HCT116 (cell line): ENCODE measurements around the gene NINJ1. TPM values are rescaled to one million over a fixed set of nuclear protein-coding genes. Genes with fewer than 3 reads are reported as not detected.

Experiments
- ATAC-seq: fragments of 200-7000 bp; cut with Tn5 transposase; 2 replicates; pipeline ENCODE4 v1.9.1; 2020; ENCODE audit warnings: mild to moderate bottlenecking, moderate library complexity
- BruUV-seq: library from RNA; stranded (reverse); fragments of 400-500 nt; replicated peaks from 2 replicates; lab custom pipeline; 2021; lab: Mats Ljungman, UMichigan
- CTCF ChIA-PET: fragments of 300-600 bp; sonication (Branson Sonifier 250); formaldehyde crosslinking; loops from one replicate; lab custom pipeline; 2021; ENCODE audit warnings: antibody characterized with exemption; lab: Charles Lee
- POLR2A ChIA-PET: fragments of 300-600, 350-600 bp; sonication (Branson Sonifier 250); formaldehyde crosslinking; loops from one replicate; lab custom pipeline; 2021; ENCODE audit warnings: antibody characterized with exemption; lab: Charles Lee
- RAD21 ChIA-PET, 2 experiments: fragments of 300-600 bp; sonication (Branson Sonifier 250); formaldehyde crosslinking; loops; one replicate each; lab custom pipeline; 2023; ENCODE audit warnings: low total read pairs in 2 of 2; ENCODE audit not compliant: uncharacterized antibody in 2 of 2, unreplicated experiment in 2 of 2, low non-redundant PET in 1 of 2; lab: Charles Lee
- DNase-seq: peaks from one replicate; pipeline ENCODE4 v3.0.0-alpha.2; 2010; ENCODE audit warnings: low read depth, low spot score
- H2AFZ ChIP-seq: fragments of 200-600 bp; shearing (Covaris generic), sonication (generic); 2 replicates; pipeline ENCODE4 v1.6.1; 2017; ENCODE audit warnings: low read depth, mixed run types, mixed read lengths, antibody characterized with exemption, low read length; ENCODE audit not compliant: poor library complexity, severe bottlenecking
- H3K27ac ChIP-seq: 2 replicates; pipeline ENCODE4 v1.5.1; 2012; ENCODE audit warnings: low read depth, low read length
- H3K27me3 ChIP-seq: fragments of 200-600 bp; sonication (generic); 2 replicates; pipeline ENCODE4 v1.6.1; 2016; ENCODE audit warnings: mixed run types, low read length, mixed read lengths; ENCODE audit not compliant: insufficient read depth
- H3K36me3 ChIP-seq, 2 experiments: fragments of 200-500 bp in 1 of 2; fragments of 200-600 bp in 1 of 2; sonication (Bioruptor generic) in 1 of 2; sonication (generic) in 1 of 2; 2 replicates each; pipeline versions ENCODE4 v1.5.1 to v1.6.1; 2014 to 2016; ENCODE audit warnings: low read length in 2 of 2, inconsistent platforms in 1 of 2, mixed read lengths in 1 of 2, mixed run types in 1 of 2; ENCODE audit not compliant: insufficient read depth in 2 of 2, control insufficient read depth in 1 of 2
- H3K4me1 ChIP-seq, 2 experiments: fragments of 200-600 bp in 1 of 2; sonication (generic) in 1 of 2; 2 replicates each; pipeline versions ENCODE4 v1.5.1 to v1.6.1; 2012 to 2017; ENCODE audit warnings: low read length in 2 of 2, inconsistent platforms in 1 of 2, mild to moderate bottlenecking in 1 of 2, mixed read lengths in 1 of 2, mixed run types in 1 of 2, moderate library complexity in 1 of 2; ENCODE audit not compliant: insufficient read depth in 2 of 2, control insufficient read depth in 1 of 2
- H3K4me2 ChIP-seq: fragments of 200-600 bp; sonication (generic); 2 replicates; pipeline ENCODE4 v1.6.1; 2017; ENCODE audit warnings: mixed run types, low read length, mixed read lengths
- H3K4me3 ChIP-seq, 2 experiments: fragments of 200-600 bp in 1 of 2; sonication (generic) in 1 of 2; replicated peaks in 1 of 2; 2 replicates each; pipeline ENCODE4 v1.5.1; 2011 to 2016; ENCODE audit warnings: low read length in 2 of 2, control low read depth in 1 of 2, low read depth in 1 of 2, mild to moderate bottlenecking in 1 of 2, mixed read lengths in 1 of 2, mixed run types in 1 of 2
- H3K79me2 ChIP-seq: fragments of 200-600 bp; sonication (generic); 2 replicates; pipeline ENCODE4 v1.6.1; 2017; ENCODE audit warnings: mild to moderate bottlenecking, mixed run types, low read length, moderate library complexity, mixed read lengths; ENCODE audit not compliant: insufficient read depth
- H3K9ac ChIP-seq: fragments of 200-600 bp; sonication (generic); 2 replicates; pipeline ENCODE4 v1.6.1; 2016; ENCODE audit warnings: low read length, mixed read lengths
- H3K9me2 ChIP-seq: fragments of 200-600 bp; sonication (generic), shearing (Covaris generic); 2 replicates; pipeline ENCODE4 v1.6.1; 2017; ENCODE audit warnings: mixed run types, mild to moderate bottlenecking, moderate library complexity; ENCODE audit not compliant: insufficient read depth
- H3K9me3 ChIP-seq, 2 experiments: fragments of 200-500 bp in 1 of 2; fragments of 200-600 bp in 1 of 2; sonication (Bioruptor generic) in 1 of 2; sonication (generic) in 1 of 2; 2 replicates each; pipeline ENCODE4 v1.6.1; 2014 to 2017; ENCODE audit warnings: low read length in 2 of 2, mixed read lengths in 2 of 2, inconsistent platforms in 1 of 2, low read depth in 1 of 2, mild to moderate bottlenecking in 1 of 2, mixed run types in 1 of 2, moderate library complexity in 1 of 2; ENCODE audit not compliant: control insufficient read depth in 1 of 2, insufficient read depth in 1 of 2
- H4K20me1 ChIP-seq: fragments of 200-600 bp; sonication (generic), shearing (Covaris generic); 2 replicates; pipeline ENCODE4 v1.6.1; 2017; ENCODE audit warnings: mixed run types, mild to moderate bottlenecking, moderate library complexity; ENCODE audit not compliant: insufficient read depth
- CBX3 ChIP-seq: IDR thresholded peaks from 2 replicates; pipeline ENCODE4 v1.6.1; 2012; ENCODE audit warnings: low read depth
- EGR1 ChIP-seq: IDR thresholded peaks from 2 replicates; pipeline ENCODE4 v1.6.1; 2012; ENCODE audit warnings: low read depth
- ELF1 ChIP-seq: IDR thresholded peaks from 2 replicates; pipeline ENCODE4 v1.6.1; 2012; ENCODE audit warnings: low read depth, borderline replicate concordance
- EZH2 ChIP-seq: fragments of 200-600 bp; sonication (generic); IDR thresholded peaks from 2 replicates; pipeline ENCODE4 v1.6.1; 2017; ENCODE audit warnings: antibody characterized with exemption, mixed run types
- POLR2A ChIP-seq: IDR thresholded peaks from 2 replicates; pipeline ENCODE4 v1.7.0; 2011; ENCODE audit warnings: borderline replicate concordance; ENCODE audit not compliant: insufficient read depth, insufficient read length; ENCODE audit errors: extremely low read depth
- POLR2AphosphoS5 ChIP-seq: IDR thresholded peaks from 2 replicates; pipeline ENCODE4 v1.6.1; 2011; ENCODE audit warnings: mild to moderate bottlenecking, low read depth, low read length, moderate library complexity
- RAD21 ChIP-seq: IDR thresholded peaks from 2 replicates; pipeline ENCODE4 v1.6.1; 2012; ENCODE audit warnings: low read depth, mild to moderate bottlenecking
- YY1 ChIP-seq: IDR thresholded peaks from 2 replicates; pipeline ENCODE4 v1.6.1; 2011; ENCODE audit warnings: low read length, low read depth, moderate library complexity, mild to moderate bottlenecking; ENCODE audit not compliant: insufficient replicate concordance; ENCODE audit errors: extremely low read depth
- ZFX ChIP-seq: fragments of 450-650 bp; IDR thresholded peaks from 2 replicates; pipeline ENCODE4 v1.6.1; 2017
- ZNF274 ChIP-seq: fragments of 200-500 bp; sonication (Bioruptor generic); IDR thresholded peaks from 2 replicates; pipeline ENCODE4 v1.6.1; 2014; ENCODE audit warnings: mild to moderate bottlenecking, low read depth, low read length, inconsistent platforms
- intact Hi-C: fragments of 100-400 bp; cut with micrococcal nuclease; formaldehyde crosslinking; loops from 2 replicates; pipeline ENCODE4 v1.10.0; 2022
- total RNA-seq: library from RNA; stranded (reverse); gene quantifications from one replicate; pipeline ENCODE4 v1.2.1, GENCODE V29; 2021; ENCODE audit not compliant: unreplicated experiment
- TF ChIP-seq, protein P1 (sequence below), 3 experiments: fragments of 200-600 bp in 1 of 3; sonication (generic) in 1 of 3; IDR thresholded peaks in 2 of 3; conservative IDR thresholded peaks in 1 of 3; 2 replicates each; pipeline ENCODE4 v1.5.1; 2012 to 2017; ENCODE audit warnings: low read depth in 2 of 3, low read length in 2 of 3, antibody characterized with exemption in 1 of 3, borderline replicate concordance in 1 of 3, control low read depth in 1 of 3, mild to moderate bottlenecking in 1 of 3, mixed read lengths in 1 of 3, mixed run types in 1 of 3, moderate library complexity in 1 of 3; ENCODE audit not compliant: insufficient read depth in 1 of 3

NINJ1 gene
- total RNA-seq, 1 experiment from 2014 or later = 34.4 TPM

- intact Hi-C loops = loop anchor here (10.0 kb wide), 1 partner anchor 288 kb away; the partner anchor contains the start of genes FAM120A and FAM120AOS
- CTCF ChIA-PET = interaction anchor here (0.8 kb wide), 1 partner anchor 136 kb away, joined by 3 read pairs; no protein-coding TSS in a partner anchor
- TF ChIP-seq RAD21 (no peak), YY1 (no peak), ELF1 (no peak), CBX3 (no peak), POLR2A (no peak), POLR2AphosphoS5 (no peak), ZNF274 (no peak), EGR1 (no peak), EZH2 (no peak), ZFX (no peak)
- TF ChIP-seq, protein P1, sequence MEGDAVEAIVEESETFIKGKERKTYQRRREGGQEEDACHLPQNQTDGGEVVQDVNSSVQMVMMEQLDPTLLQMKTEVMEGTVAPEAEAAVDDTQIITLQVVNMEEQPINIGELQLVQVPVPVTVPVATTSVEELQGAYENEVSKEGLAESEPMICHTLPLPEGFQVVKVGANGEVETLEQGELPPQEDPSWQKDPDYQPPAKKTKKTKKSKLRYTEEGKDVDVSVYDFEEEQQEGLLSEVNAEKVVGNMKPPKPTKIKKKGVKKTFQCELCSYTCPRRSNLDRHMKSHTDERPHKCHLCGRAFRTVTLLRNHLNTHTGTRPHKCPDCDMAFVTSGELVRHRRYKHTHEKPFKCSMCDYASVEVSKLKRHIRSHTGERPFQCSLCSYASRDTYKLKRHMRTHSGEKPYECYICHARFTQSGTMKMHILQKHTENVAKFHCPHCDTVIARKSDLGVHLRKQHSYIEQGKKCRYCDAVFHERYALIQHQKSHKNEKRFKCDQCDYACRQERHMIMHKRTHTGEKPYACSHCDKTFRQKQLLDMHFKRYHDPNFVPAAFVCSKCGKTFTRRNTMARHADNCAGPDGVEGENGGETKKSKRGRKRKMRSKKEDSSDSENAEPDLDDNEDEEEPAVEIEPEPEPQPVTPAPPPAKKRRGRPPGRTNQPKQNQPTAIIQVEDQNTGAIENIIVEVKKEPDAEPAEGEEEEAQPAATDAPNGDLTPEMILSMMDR (IDR thresholded peaks at IDR 0.05 in 2 of 3, conservative IDR thresholded peaks at IDR 0.05 in 1 of 3; ENCODE audit: borderline replicate concordance in 1 of 3, insufficient read depth in 1 of 3, low read depth in 2 of 3, low read length in 2 of 3) = no peak
- TF ChIP-seq, all 23 proteins: peak for 0
- H3K4me3 ChIP-seq = no peak overlapping the region
- H3K27me3 ChIP-seq = no peaks in the 10 kb centered on the region
- no peaks in the 10 kb centered on the region for H3K79me2 ChIP-seq
- H3K4me1 ChIP-seq = peaks cover 0 to 4% of the 10 kb centered on the region in 2 experiments; a peak in 1 of 4 replicates
- H3K9me3 ChIP-seq = no peaks in the 10 kb centered on the region
- H2AFZ ChIP-seq = no peak overlapping the region
- no peak overlapping the region for H3K27ac ChIP-seq
- ChIA-PET POLR2A (no interaction called here), RAD21 (no interaction called here)
- no peaks in the 10 kb centered on the region for H4K20me1 ChIP-seq
- ATAC-seq (no peak), DNase-seq (no peak)
- no TSS peak for BruUV-seq
- no peaks in the 10 kb centered on the region for H3K9me2 ChIP-seq
- no peaks in the 10 kb centered on the region for H3K36me3 ChIP-seq
- H3K9ac ChIP-seq = no peak overlapping the region
- H3K4me2 ChIP-seq = no peak overlapping the region
Observed at GRCh38 chr9:93166699-93167098, 32.6 kb upstream of the NINJ1 start.
